Large intestine (tissue), 3 donors: ENCODE measurements around the gene RBPJL. TPM values are rescaled to one million over a fixed set of nuclear protein-coding genes. Genes with fewer than 3 reads are reported as not detected.
A peak's percentile ranks its signal among the peaks of the same experiment; 100 is the strongest.

Experiments
- DNase-seq, 2 donors: peaks; one replicate each; pipeline versions ENCODE4 v3.0.0 to v3.0.0-alpha.2; 2013
- H3K27ac ChIP-seq: one replicate; pipeline ENCODE4 v1.5.1; 2013; ENCODE audit warnings: low read length
- H3K27me3 ChIP-seq: 2 replicates; pipeline ENCODE4 v1.6.1; 2013; ENCODE audit warnings: low read length; ENCODE audit not compliant: control insufficient read depth, insufficient read depth
- H3K36me3 ChIP-seq: 2 replicates; pipeline ENCODE4 v1.6.1; 2013; ENCODE audit warnings: low read length; ENCODE audit not compliant: control insufficient read depth, insufficient read depth
- H3K4me1 ChIP-seq: one replicate; pipeline ENCODE4 v1.6.1; 2013; ENCODE audit warnings: low read length; ENCODE audit not compliant: control insufficient read depth, insufficient read depth
- H3K4me3 ChIP-seq: one replicate; pipeline ENCODE4 v1.5.1; 2013; ENCODE audit warnings: low read length
- H3K9me3 ChIP-seq: one replicate; pipeline ENCODE4 v1.6.1; 2013; ENCODE audit warnings: mild to moderate bottlenecking, low read depth, low read length, moderate library complexity; ENCODE audit not compliant: control insufficient read depth
- WGBS: methylation state at CpG from one replicate; pipeline ENCODE4 v1.1.5; 2013; ENCODE audit warnings: low lambda C conversion rate; ENCODE audit not compliant: insufficient coverage; 5-methylcytosine and 5-hydroxymethylcytosine counted together
- polyA plus RNA-seq: library from polyadenylated mRNA; unstranded; fragments of 120-200 nt; gene quantifications from one replicate; pipeline ENCODE4 v1.2.1, GENCODE V29; 2013

Gene RBPJL
- polyA plus RNA-seq, 1 donor = not detected

- Histone ChIP-seq H3K4me3 (peak within 1 kb of the TSS; percentile 83), H3K4me1 (peaks cover 19% of the 10 kb centered on the region), H3K27me3 (no peaks in the 10 kb centered on the region), H3K36me3 (peaks cover 26% of the 10 kb centered on the region), H3K27ac (peak within 1 kb of the TSS; percentile 96), H3K9me3 (no peaks in the 10 kb centered on the region)
- peak; percentile 99 for DNase-seq
- WGBS = no CpG with 5 or more reads among the region's 55 CpGs
Observed at GRCh38 chr20:45362804-45363610, 56.4 kb downstream of the RBPJL start, which contains the start of gene SYS1. TSS of gene SYS1 (plus strand) at chr20:45363156. CDS start at chr20:45363532, 376 bp downstream.

GRCh38 chr20:45363611-45364492 is 57.2 kb downstream of the RBPJL start:
- peak in 1 of 2 donors; percentile 55 for DNase-seq
- H3K36me3 ChIP-seq = peaks cover 30% of the 10 kb centered on the region
- H3K4me3 ChIP-seq = peak overlapping the region; percentile 83
- no peaks in the 10 kb centered on the region for H3K27me3 ChIP-seq
- WGBS = 0% methylated on average over 1 of the region's 23 CpGs
- H3K9me3 ChIP-seq = no peaks in the 10 kb centered on the region
- H3K4me1 ChIP-seq = peaks cover 15% of the 10 kb centered on the region
- H3K27ac ChIP-seq = peak overlapping the region; percentile 96

GRCh38 chr20:45365444-45365970 is 58.9 kb downstream of the RBPJL start:
- Histone ChIP-seq H3K9me3 (no peaks in the 10 kb centered on the region), H3K27ac (no peak overlapping the region), H3K27me3 (no peaks in the 10 kb centered on the region), H3K4me3 (no peak overlapping the region), H3K36me3 (peaks cover 30% of the 10 kb centered on the region), H3K4me1 (peaks cover 17% of the 10 kb centered on the region)
- no peak for DNase-seq
- WGBS = no CpG with 5 or more reads among the region's 5 CpGs

- Histone ChIP-seq H3K27me3 (no peaks in the 10 kb centered on the region), H3K4me3 (no peak overlapping the region), H3K9me3 (no peaks in the 10 kb centered on the region), H3K27ac (no peak overlapping the region), H3K4me1 (peaks cover 22% of the 10 kb centered on the region), H3K36me3 (peaks cover 30% of the 10 kb centered on the region)
- DNase-seq = no peak
- WGBS = no CpG with 5 or more reads among the region's 1 CpG
Observed at GRCh38 chr20:45366192-45366591, 59.6 kb downstream of the RBPJL start.

DNA sequence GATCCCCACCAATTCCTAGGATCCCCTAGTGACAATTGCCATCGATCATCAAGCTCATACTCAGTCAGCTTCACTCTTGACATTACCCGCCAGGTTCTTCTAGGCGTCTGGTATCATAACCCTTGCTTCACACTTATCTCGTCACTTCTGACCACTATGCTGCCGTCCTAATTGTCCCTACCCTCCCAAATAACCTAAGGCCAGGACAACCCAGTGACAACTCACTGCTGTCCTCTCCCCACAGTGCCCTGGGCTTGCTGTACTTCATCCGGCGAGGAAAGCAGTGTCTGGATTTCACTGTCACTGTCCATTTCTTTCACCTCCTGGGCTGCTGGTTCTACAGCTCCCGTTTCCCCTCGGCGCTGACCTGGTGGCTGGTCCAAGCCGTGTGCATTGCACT is 60.0 kb downstream of the RBPJL start:
- no peaks in the 10 kb centered on the region for H3K27me3 ChIP-seq
- no peak overlapping the region for H3K27ac ChIP-seq
- H3K4me3 ChIP-seq = no peak overlapping the region
- DNase-seq = no peak
- 100% methylated on average over 1 of the region's 11 CpGs for WGBS
- H3K36me3 ChIP-seq = peaks cover 30% of the 10 kb centered on the region
- H3K9me3 ChIP-seq = no peaks in the 10 kb centered on the region
- peaks cover 26% of the 10 kb centered on the region for H3K4me1 ChIP-seq

GRCh38 chr20:45367126-45367525 is 60.5 kb downstream of the RBPJL start:
- peaks cover 30% of the 10 kb centered on the region for H3K36me3 ChIP-seq
- H3K4me3 ChIP-seq = no peak overlapping the region
- no peak for DNase-seq
- H3K27ac ChIP-seq = no peak overlapping the region
- H3K4me1 ChIP-seq = peaks cover 27% of the 10 kb centered on the region
- H3K9me3 ChIP-seq = no peaks in the 10 kb centered on the region
- H3K27me3 ChIP-seq = no peaks in the 10 kb centered on the region

Other genes with a start within 250 kb of the RBPJL start
- gene KCNS1, start 205.7 kb upstream of the RBPJL start, polyA plus RNA-seq = 1.2 TPM
- gene WFDC5, start 191.7 kb upstream of the RBPJL start, polyA plus RNA-seq = not detected
- not detected for gene WFDC12, start 182.4 kb upstream of the RBPJL start, polyA plus RNA-seq
- 37.4 TPM for gene PI3, start 131.9 kb upstream of the RBPJL start, polyA plus RNA-seq
- not detected for gene SEMG1, start 99.8 kb upstream of the RBPJL start, polyA plus RNA-seq
- gene SEMG2, start 85.5 kb upstream of the RBPJL start, polyA plus RNA-seq = not detected
- gene SLPI, start 52.3 kb upstream of the RBPJL start, polyA plus RNA-seq = 20.1 TPM
- not detected for gene MATN4, start 1.5 kb downstream of the RBPJL start, polyA plus RNA-seq
- gene SDC4, start 41.6 kb downstream of the RBPJL start, polyA plus RNA-seq = 87.8 TPM
- gene SYS1, start 56.3 kb downstream of the RBPJL start, polyA plus RNA-seq = 31.7 TPM
- 0.78 TPM for gene TP53TG5, start 71.5 kb downstream of the RBPJL start, polyA plus RNA-seq
- 36.1 TPM for gene DBNDD2, start 101.4 kb downstream of the RBPJL start, polyA plus RNA-seq
- 91.6 TPM for gene PIGT, start 109.3 kb downstream of the RBPJL start, polyA plus RNA-seq
- gene WFDC2, start 162.9 kb downstream of the RBPJL start, polyA plus RNA-seq = 2.8 TPM
- gene SPINT3, start 208.8 kb downstream of the RBPJL start, polyA plus RNA-seq = not detected
- not detected for gene WFDC6, start 232.6 kb downstream of the RBPJL start, polyA plus RNA-seq
- not detected for gene EPPIN, start 240.6 kb downstream of the RBPJL start, polyA plus RNA-seq